GM23338 (cell line): ENCODE data around the gene SOST. TPM values are rescaled to one million over a fixed set of nuclear protein-coding genes. Genes with fewer than 3 reads are reported as not detected.

Experiments used
- CREB1 ChIP-seq: fragments of 250-450 bp; sonication (Bioruptor Pico); IDR thresholded peaks from 2 replicates; pipeline ENCODE4 v1.5.0; 2020; ENCODE audit warnings: low read depth, mild to moderate bottlenecking, moderate library complexity
- EZH2 ChIP-seq: fragments of 200-600 bp; sonication (generic); IDR thresholded peaks from one replicate; pipeline ENCODE4 v1.8.0; 2017; ENCODE audit warnings: antibody characterized with exemption, mild to moderate bottlenecking, low read depth; ENCODE audit not compliant: unreplicated experiment
- EZH2phosphoT487 ChIP-seq: fragments of 200-600 bp; sonication (generic); IDR thresholded peaks from one replicate; pipeline ENCODE4 v1.8.1; 2018; ENCODE audit warnings: antibody characterized with exemption; ENCODE audit not compliant: unreplicated experiment
- JUNB ChIP-seq: IDR thresholded peaks from one replicate; pipeline ENCODE4 v1.6.1; 2016; ENCODE audit warnings: antibody characterized with exemption; ENCODE audit not compliant: unreplicated experiment
- ZNF114 ChIP-seq: fragments of 250-450 bp; sonication (Bioruptor Pico); IDR thresholded peaks from 2 replicates; pipeline ENCODE4 v1.5.0; 2020; ENCODE audit warnings: mild to moderate bottlenecking, moderate library complexity
- ZNF331 ChIP-seq: fragments of 250-450 bp; sonication (Bioruptor Pico); IDR thresholded peaks from 2 replicates; pipeline ENCODE4 v1.5.0; 2020; ENCODE audit warnings: low read depth, mild to moderate bottlenecking, moderate library complexity
- polyA plus RNA-seq: library from polyadenylated mRNA; unstranded; fragments of >200 nt; fragmentation: Nextera tagmentation; extraction: Ambion mirVana; gene quantifications from 2 replicates; pipeline ENCODE4 v1.2.1, GENCODE V29; 2016
- total RNA-seq: library from RNA; depleted of rRNA; stranded (reverse); fragments of >200 nt; shearing (Covaris generic); gene quantifications from 2 replicates; pipeline ENCODE4 v1.2.3, GENCODE V29; 2014
- TF ChIP-seq, protein P1 (sequence below): fragments of 250-450 bp; sonication (Bioruptor Pico); IDR thresholded peaks from 2 replicates; pipeline ENCODE4 v1.5.0; 2020; ENCODE audit warnings: mild to moderate bottlenecking, moderate library complexity
- TF ChIP-seq, protein P2 (sequence below): IDR thresholded peaks from one replicate; pipeline ENCODE4 v1.6.1; 2018; ENCODE audit warnings: antibody characterized with exemption; ENCODE audit not compliant: unreplicated experiment

SOST gene
- total and polyA plus RNA-seq, 2 experiments from 2014 or later = not detected

DNA sequence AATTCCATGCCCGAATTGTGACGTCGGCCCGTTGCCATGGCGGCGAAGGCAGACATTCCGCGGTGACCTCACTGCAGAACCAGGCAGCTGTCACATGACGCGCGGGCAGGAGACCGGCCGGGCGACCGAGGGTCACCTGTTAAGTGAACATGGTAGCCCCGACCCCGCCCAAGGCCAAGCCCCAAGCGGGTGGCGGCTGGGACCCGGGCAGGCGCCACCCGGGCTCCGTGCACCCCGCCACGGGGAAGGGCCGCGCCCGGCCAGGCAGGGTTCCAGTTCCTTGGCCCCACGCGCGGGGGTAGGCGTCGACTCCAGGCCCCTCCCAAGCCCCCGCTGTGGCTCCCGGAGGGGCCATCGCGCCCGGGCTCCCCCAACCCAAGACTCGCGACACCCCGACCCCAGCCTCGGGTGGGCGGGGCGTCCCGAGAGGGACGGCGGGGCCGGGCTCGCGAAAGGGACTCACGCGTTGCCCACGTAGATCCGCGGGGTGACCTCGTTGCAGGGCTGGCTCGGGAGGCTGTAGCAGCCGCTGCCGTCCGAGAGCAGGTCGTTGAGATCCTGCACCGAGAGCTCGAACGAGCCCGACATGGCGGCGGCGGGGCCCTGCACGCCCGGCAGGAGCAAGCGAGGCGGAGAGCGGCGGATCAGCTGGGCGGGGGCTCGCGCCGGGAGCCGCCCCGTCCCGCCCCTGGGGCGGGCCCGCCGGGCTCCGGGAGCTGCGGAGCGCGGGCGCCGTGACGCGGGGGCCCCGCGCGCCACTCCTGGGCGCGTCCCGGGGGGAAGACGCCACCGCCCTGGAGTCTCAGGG is 19.9 kb upstream of the SOST start, which contains the start of gene DUSP3 (continued):
- TF ChIP-seq, protein P1, sequence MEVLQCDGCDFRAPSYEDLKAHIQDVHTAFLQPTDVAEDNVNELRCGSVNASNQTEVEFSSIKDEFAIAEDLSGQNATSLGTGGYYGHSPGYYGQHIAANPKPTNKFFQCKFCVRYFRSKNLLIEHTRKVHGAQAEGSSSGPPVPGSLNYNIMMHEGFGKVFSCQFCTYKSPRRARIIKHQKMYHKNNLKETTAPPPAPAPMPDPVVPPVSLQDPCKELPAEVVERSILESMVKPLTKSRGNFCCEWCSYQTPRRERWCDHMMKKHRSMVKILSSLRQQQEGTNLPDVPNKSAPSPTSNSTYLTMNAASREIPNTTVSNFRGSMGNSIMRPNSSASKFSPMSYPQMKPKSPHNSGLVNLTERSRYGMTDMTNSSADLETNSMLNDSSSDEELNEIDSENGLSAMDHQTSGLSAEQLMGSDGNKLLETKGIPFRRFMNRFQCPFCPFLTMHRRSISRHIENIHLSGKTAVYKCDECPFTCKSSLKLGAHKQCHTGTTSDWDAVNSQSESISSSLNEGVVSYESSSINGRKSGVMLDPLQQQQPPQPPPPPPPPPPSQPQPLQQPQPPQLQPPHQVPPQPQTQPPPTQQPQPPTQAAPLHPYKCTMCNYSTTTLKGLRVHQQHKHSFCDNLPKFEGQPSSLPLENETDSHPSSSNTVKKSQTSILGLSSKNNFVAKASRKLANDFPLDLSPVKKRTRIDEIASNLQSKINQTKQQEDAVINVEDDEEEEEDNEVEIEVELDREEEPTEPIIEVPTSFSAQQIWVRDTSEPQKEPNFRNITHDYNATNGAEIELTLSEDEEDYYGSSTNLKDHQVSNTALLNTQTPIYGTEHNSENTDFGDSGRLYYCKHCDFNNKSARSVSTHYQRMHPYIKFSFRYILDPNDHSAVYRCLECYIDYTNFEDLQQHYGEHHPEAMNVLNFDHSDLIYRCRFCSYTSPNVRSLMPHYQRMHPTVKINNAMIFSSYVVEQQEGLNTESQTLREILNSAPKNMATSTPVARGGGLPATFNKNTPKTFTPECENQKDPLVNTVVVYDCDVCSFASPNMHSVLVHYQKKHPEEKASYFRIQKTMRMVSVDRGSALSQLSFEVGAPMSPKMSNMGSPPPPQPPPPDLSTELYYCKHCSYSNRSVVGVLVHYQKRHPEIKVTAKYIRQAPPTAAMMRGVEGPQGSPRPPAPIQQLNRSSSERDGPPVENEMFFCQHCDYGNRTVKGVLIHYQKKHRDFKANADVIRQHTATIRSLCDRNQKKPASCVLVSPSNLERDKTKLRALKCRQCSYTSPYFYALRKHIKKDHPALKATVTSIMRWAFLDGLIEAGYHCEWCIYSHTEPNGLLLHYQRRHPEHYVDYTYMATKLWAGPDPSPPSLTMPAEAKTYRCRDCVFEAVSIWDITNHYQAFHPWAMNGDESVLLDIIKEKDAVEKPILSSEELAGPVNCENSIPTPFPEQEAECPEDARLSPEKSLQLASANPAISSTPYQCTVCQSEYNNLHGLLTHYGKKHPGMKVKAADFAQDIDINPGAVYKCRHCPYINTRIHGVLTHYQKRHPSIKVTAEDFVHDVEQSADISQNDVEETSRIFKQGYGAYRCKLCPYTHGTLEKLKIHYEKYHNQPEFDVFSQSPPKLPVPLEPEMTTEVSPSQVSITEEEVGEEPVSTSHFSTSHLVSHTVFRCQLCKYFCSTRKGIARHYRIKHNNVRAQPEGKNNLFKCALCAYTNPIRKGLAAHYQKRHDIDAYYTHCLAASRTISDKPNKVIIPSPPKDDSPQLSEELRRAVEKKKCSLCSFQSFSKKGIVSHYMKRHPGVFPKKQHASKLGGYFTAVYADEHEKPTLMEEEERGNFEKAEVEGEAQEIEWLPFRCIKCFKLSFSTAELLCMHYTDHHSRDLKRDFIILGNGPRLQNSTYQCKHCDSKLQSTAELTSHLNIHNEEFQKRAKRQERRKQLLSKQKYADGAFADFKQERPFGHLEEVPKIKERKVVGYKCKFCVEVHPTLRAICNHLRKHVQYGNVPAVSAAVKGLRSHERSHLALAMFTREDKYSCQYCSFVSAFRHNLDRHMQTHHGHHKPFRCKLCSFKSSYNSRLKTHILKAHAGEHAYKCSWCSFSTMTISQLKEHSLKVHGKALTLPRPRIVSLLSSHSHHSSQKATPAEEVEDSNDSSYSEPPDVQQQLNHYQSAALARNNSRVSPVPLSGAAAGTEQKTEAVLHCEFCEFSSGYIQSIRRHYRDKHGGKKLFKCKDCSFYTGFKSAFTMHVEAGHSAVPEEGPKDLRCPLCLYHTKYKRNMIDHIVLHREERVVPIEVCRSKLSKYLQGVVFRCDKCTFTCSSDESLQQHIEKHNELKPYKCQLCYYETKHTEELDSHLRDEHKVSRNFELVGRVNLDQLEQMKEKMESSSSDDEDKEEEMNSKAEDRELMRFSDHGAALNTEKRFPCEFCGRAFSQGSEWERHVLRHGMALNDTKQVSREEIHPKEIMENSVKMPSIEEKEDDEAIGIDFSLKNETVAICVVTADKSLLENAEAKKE (CRISPR knock-in tag) = no peak
- TF ChIP-seq, protein P2, sequence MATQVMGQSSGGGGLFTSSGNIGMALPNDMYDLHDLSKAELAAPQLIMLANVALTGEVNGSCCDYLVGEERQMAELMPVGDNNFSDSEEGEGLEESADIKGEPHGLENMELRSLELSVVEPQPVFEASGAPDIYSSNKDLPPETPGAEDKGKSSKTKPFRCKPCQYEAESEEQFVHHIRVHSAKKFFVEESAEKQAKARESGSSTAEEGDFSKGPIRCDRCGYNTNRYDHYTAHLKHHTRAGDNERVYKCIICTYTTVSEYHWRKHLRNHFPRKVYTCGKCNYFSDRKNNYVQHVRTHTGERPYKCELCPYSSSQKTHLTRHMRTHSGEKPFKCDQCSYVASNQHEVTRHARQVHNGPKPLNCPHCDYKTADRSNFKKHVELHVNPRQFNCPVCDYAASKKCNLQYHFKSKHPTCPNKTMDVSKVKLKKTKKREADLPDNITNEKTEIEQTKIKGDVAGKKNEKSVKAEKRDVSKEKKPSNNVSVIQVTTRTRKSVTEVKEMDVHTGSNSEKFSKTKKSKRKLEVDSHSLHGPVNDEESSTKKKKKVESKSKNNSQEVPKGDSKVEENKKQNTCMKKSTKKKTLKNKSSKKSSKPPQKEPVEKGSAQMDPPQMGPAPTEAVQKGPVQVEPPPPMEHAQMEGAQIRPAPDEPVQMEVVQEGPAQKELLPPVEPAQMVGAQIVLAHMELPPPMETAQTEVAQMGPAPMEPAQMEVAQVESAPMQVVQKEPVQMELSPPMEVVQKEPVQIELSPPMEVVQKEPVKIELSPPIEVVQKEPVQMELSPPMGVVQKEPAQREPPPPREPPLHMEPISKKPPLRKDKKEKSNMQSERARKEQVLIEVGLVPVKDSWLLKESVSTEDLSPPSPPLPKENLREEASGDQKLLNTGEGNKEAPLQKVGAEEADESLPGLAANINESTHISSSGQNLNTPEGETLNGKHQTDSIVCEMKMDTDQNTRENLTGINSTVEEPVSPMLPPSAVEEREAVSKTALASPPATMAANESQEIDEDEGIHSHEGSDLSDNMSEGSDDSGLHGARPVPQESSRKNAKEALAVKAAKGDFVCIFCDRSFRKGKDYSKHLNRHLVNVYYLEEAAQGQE = no peak
- TF ChIP-seq JUNB = no peak
- TF ChIP-seq ZNF331 (CRISPR knock-in tag) = no peak
- no peak for TF ChIP-seq EZH2
- TF ChIP-seq ZNF114 (CRISPR knock-in tag) = no peak
- peak; percentile 93 for TF ChIP-seq CREB1 (CRISPR knock-in tag)
- TF ChIP-seq EZH2phosphoT487 = no peak
